ENCODE measurements around the gene C16orf86. TPM values are rescaled to one million over a fixed set of nuclear protein-coding genes. Genes with fewer than 3 reads are reported as not detected.

Gene C16orf86
- 10 to 100 TPM; 15.9 to 31.2 (median 25.5) TPM for total RNA-seq

- H3K27ac ChIP-seq: peak within 1 kb of the TSS; percentile 90 to 95 (median 92)
- peaks cover 0 to 39% (median 25%) of the 10 kb centered on the region in 4 donors for H3K4me1 ChIP-seq
- no peaks in the 10 kb centered on the region for H3K27me3 ChIP-seq
- H3K36me3 ChIP-seq: peaks cover 0 to 32% (median 0%) of the 10 kb centered on the region in 3 donors
- H3K4me3 ChIP-seq: peak within 1 kb of the TSS; percentile 67 to 83 (median 74)
- WGBS, 2 donors: 3 to 7% methylated on average over 45 to 60 of the region's 78 CpGs
- DNase-seq (ENCODE audit: low spot score in 2 of 2): peak; percentile 64 to 68
- no peaks in the 10 kb centered on the region for H3K9me3 ChIP-seq
- peak in 1 of 2 donors; percentile 40 for TF ChIP-seq POLR2A (IDR thresholded peaks at IDR 0.05)
- TF ChIP-seq CTCF (IDR thresholded peaks at IDR 0.05): peak in 1 of 5 experiments; percentile 10
- TF ChIP-seq EP300 (IDR thresholded peaks at IDR 0.05): peak; percentile 67 to 78
Observed at GRCh38 chr16:67666559-67667452, at the start of gene C16orf86, which contains the start of gene ENKD1. Gene C16orf86 (plus strand): TSS chr16:67666814. CDS start chr16:67666971, 157 bp downstream. Gene ENKD1 (minus strand): TSS chr16:67666750. CDS start chr16:67666442, 308 bp downstream.

GRCh38 chr16:67628216-67628615 lies 38.4 kb upstream of the C16orf86 start:
- Histone ChIP-seq H3K4me3 (no peak overlapping the region), H3K27ac (no peak overlapping the region), H3K27me3 (no peaks in the 10 kb centered on the region), H3K36me3 (peaks cover 5 to 99% (median 44%) of the 10 kb centered on the region in 3 donors), H3K4me1 (peaks cover 0 to 4% (median 0%) of the 10 kb centered on the region in 4 donors), H3K9me3 (no peaks in the 10 kb centered on the region)
- DNase-seq (ENCODE audit: low spot score in 2 of 2): no peak
- WGBS, 2 donors: 92 to 93% methylated on average over 14 of the region's 14 CpGs
- TF ChIP-seq POLR2A (IDR thresholded peaks at IDR 0.05): no peak

- no peaks in the 10 kb centered on the region for H3K27me3 ChIP-seq
- no peak for DNase-seq (ENCODE audit: low spot score in 2 of 2)
- peak overlapping the region in 3 of 4 donors; percentile 38 to 83 (median 80) for H3K27ac ChIP-seq
- no peaks in the 10 kb centered on the region for H3K9me3 ChIP-seq
- 40 to 48% methylated on average over 7 of the region's 7 CpGs for WGBS, 2 donors
- peaks cover 0 to 4% (median 0%) of the 10 kb centered on the region in 4 donors for H3K4me1 ChIP-seq
- H3K36me3 ChIP-seq: peaks cover 5 to 95% (median 31%) of the 10 kb centered on the region in 3 donors
- TF ChIP-seq POLR2A (IDR thresholded peaks at IDR 0.05) (peak in 1 of 2 donors; percentile 12), EP300 (IDR thresholded peaks at IDR 0.05) (peak in 1 of 2 donors; percentile 28), CTCF (IDR thresholded peaks at IDR 0.05) (no peak)
- no peak overlapping the region for H3K4me3 ChIP-seq
Observed at GRCh38 chr16:67632415-67633172, 34.0 kb upstream of the C16orf86 start.

- Histone ChIP-seq H3K4me3 (no peak overlapping the region), H3K9me3 (no peaks in the 10 kb centered on the region), H3K4me1 (peaks cover 0 to 4% (median 0%) of the 10 kb centered on the region in 4 donors), H3K27me3 (no peaks in the 10 kb centered on the region), H3K27ac (peak overlapping the region in 1 of 4 donors; percentile 28), H3K36me3 (peaks cover 0 to 80% (median 23%) of the 10 kb centered on the region in 3 donors)
- 87 to 88% methylated on average over 8 of the region's 8 CpGs for WGBS, 2 donors
- no peak for DNase-seq (ENCODE audit: low spot score in 2 of 2)
- TF ChIP-seq CTCF (IDR thresholded peaks at IDR 0.05): no peak
- TF ChIP-seq EP300 (IDR thresholded peaks at IDR 0.05): no peak
- TF ChIP-seq POLR2A (IDR thresholded peaks at IDR 0.05): no peak
Observed at GRCh38 chr16:67636713-67637112, 29.9 kb upstream of the C16orf86 start.

GRCh38 chr16:67637625-67638024 lies 29.0 kb upstream of the C16orf86 start:
- DNase-seq (ENCODE audit: low spot score in 2 of 2): no peak

More at GRCh38 chr16:67637625-67638024, 29.0 kb upstream of the C16orf86 start:
- WGBS, 2 donors: 84% methylated on average over 12 of the region's 12 CpGs
- Histone ChIP-seq H3K27ac (peak overlapping the region in 1 of 4 donors; percentile 4), H3K4me3 (no peak overlapping the region), H3K27me3 (no peaks in the 10 kb centered on the region), H3K36me3 (peaks cover 0 to 71% (median 23%) of the 10 kb centered on the region in 3 donors), H3K9me3 (no peaks in the 10 kb centered on the region), H3K4me1 (no peaks in the 10 kb centered on the region)
- TF ChIP-seq POLR2A (IDR thresholded peaks at IDR 0.05) (no peak), CTCF (IDR thresholded peaks at IDR 0.05) (no peak), EP300 (IDR thresholded peaks at IDR 0.05) (no peak)
